HCT116 (cell line): Measurements from ENCODE around the gene LY86.

Experiments
- CTCF ChIP-seq, 3 experiments: fragments of 200-600 bp in 1 of 3; sonication (generic) in 1 of 3; IDR thresholded peaks in 2 of 3; conservative IDR thresholded peaks in 1 of 3; 2 replicates each; pipeline ENCODE4 v1.5.1; 2012 to 2017; ENCODE audit warnings: low read depth in 2 of 3, low read length in 2 of 3, antibody characterized with exemption in 1 of 3, borderline replicate concordance in 1 of 3, control low read depth in 1 of 3, mild to moderate bottlenecking in 1 of 3, mixed read lengths in 1 of 3, mixed run types in 1 of 3, moderate library complexity in 1 of 3; ENCODE audit not compliant: insufficient read depth in 1 of 3
- EZH2 ChIP-seq: fragments of 200-600 bp; sonication (generic); IDR thresholded peaks from 2 replicates; pipeline ENCODE4 v1.6.1; 2017; ENCODE audit warnings: antibody characterized with exemption, mixed run types
- EZH2phosphoT487 ChIP-seq: fragments of 200-600 bp; IDR thresholded peaks from 2 replicates; pipeline ENCODE4 v1.6.1; 2018; ENCODE audit warnings: antibody characterized with exemption, borderline replicate concordance
- POLR2AphosphoS5 ChIP-seq: IDR thresholded peaks from 2 replicates; pipeline ENCODE4 v1.6.1; 2011; ENCODE audit warnings: mild to moderate bottlenecking, low read depth, low read length, moderate library complexity
- RAD21 ChIP-seq: IDR thresholded peaks from 2 replicates; pipeline ENCODE4 v1.6.1; 2012; ENCODE audit warnings: low read depth, mild to moderate bottlenecking
- SIN3A ChIP-seq: IDR thresholded peaks from 2 replicates; pipeline ENCODE4 v1.6.1; 2012; ENCODE audit warnings: low read depth
- SP1 ChIP-seq: IDR thresholded peaks from 2 replicates; pipeline ENCODE4 v1.6.1; 2012; ENCODE audit warnings: low read depth
- TF ChIP-seq, protein P1 (sequence below): IDR thresholded peaks from 2 replicates; pipeline ENCODE4 v1.6.1; 2011; ENCODE audit warnings: mild to moderate bottlenecking, low read length, moderate library complexity; ENCODE audit not compliant: insufficient replicate concordance; ENCODE audit errors: extremely low read depth
- TF ChIP-seq, protein P2 (sequence below): IDR thresholded peaks from 2 replicates; pipeline ENCODE4 v1.6.1; 2012

- TF ChIP-seq CTCF (IDR thresholded peaks at IDR 0.05 in 2 of 3, conservative IDR thresholded peaks at IDR 0.05 in 1 of 3; ENCODE audit: borderline replicate concordance in 1 of 3, insufficient read depth in 1 of 3, low read depth in 2 of 3, low read length in 2 of 3) (no peak), SP1 (no peak), EZH2 (no peak), RAD21 (no peak), POLR2AphosphoS5 (no peak), SIN3A (no peak), EZH2phosphoT487 (no peak)
- TF ChIP-seq, protein P1, sequence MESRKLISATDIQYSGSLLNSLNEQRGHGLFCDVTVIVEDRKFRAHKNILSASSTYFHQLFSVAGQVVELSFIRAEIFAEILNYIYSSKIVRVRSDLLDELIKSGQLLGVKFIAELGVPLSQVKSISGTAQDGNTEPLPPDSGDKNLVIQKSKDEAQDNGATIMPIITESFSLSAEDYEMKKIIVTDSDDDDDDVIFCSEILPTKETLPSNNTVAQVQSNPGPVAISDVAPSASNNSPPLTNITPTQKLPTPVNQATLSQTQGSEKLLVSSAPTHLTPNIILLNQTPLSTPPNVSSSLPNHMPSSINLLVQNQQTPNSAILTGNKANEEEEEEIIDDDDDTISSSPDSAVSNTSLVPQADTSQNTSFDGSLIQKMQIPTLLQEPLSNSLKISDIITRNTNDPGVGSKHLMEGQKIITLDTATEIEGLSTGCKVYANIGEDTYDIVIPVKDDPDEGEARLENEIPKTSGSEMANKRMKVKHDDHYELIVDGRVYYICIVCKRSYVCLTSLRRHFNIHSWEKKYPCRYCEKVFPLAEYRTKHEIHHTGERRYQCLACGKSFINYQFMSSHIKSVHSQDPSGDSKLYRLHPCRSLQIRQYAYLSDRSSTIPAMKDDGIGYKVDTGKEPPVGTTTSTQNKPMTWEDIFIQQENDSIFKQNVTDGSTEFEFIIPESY, result no peak
- TF ChIP-seq, protein P2, sequence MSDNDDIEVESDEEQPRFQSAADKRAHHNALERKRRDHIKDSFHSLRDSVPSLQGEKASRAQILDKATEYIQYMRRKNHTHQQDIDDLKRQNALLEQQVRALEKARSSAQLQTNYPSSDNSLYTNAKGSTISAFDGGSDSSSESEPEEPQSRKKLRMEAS, result no peak
These were observed at the start of gene LY86 for GRCh38 chr6:6588064-6588923.
